ENCODE data around the gene COL16A1.

Gene COL16A1

DNA sequence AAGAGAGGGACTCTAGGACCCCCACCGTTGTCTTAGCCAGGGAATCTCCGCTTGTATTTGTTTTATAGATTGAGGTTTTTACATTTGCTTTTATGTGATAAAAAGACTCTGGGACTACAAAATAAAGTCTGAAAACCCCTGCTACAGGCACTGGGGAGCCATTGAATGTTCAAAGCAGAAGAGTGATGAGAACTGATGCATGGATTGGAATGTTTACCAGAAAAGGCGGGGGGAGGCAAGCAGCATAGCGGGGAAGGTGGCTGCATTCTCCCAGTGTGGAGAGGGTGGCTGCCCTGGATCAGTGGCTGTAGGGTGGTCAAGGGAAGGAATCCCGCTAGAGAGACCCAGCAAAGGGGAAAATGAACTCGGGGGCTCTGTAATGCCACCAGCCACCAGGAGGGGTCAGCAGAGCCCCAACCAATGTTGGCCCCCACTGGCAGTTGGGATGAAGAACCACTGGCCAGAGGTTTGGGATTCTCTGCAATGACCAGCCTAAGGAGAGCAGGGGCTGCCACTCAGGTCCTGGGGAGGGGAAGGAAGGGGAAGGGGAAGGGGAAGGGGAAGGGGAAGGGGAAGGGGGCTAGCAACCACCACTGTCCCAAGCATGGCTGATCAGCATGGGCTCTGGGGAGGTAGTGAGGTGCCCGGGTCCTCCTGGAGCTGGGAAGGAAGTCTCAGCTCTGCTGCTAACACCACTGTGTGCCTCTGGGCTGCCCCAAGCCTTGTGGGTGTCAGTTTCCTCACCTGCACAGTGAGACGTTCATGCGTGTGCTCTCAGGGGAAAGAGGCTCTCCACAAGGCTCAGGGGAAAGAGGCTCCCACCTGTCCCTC, 40.0 kb downstream of the COL16A1 start:
- peak; percentile 65 for DNase-seq

DNA sequence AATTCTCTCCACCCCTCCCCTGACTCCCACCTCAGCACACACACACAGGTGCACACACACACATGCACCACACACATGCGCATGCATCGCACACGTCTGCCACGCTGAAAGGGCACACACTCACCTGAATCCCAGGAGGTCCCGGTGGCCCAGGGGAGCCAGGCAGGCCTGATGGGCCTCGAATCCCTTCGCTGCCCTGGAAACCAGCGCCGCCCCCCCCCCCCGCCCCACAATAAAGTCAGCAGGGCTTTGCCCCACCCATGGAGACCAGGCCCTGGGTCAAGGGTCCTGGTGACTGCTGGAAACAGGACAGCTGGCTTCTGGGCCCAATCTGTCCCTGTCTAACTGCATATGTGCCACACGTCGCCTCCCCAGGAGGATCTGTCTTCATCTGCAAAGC, 41.4 kb downstream of the COL16A1 start:
- DNase-seq, result no peak

DNA sequence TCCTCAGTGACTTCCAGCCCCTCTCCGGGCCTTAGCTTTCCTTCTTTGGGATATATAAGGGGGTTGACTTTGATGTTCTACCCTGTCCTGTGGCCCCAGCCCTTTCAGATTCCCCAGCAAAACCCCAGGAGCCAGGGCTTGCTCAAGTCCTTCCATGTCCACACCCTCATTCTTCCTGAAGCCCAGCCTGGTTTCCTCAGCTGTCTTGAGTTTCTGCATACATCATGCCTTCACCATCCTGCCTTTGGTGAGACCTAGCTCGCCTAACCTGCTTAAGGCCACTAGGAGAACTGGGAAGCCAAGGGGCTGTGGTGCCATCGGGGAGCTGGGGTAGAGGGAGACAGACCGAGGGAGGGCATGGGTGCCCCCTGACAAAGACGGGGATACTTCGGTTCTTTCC, 42.0 kb downstream of the COL16A1 start:
- DNase-seq, result no peak

DNA sequence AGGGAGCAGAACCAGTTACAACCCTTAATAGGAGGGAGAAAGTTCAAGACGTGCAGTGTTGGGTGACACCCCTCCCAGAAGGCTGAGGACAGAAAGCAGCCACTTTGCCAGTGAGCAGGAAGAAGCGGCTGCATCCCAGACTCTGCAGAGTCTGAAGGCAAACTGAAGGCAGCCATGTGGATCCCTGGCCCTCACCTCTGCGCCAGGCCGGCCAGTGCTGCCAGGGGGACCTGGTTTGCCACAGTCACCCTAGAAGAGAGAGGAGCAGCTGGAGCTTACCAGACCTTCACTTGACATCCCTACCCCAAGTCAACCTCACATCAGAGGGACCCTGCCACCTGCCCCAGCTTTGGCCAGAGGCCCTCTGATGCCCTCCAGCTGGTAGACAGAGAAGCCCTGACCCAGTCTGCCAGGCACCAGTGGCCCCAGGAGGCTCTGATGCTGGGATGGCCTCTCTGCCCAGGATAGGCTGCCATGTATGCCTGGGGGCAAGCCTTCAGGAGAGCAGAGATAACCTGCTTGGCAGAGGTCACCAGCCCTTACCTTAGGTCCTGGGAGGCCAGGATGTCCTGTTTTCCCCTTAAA, 42.9 kb downstream of the COL16A1 start:
- no peak for DNase-seq

DNA sequence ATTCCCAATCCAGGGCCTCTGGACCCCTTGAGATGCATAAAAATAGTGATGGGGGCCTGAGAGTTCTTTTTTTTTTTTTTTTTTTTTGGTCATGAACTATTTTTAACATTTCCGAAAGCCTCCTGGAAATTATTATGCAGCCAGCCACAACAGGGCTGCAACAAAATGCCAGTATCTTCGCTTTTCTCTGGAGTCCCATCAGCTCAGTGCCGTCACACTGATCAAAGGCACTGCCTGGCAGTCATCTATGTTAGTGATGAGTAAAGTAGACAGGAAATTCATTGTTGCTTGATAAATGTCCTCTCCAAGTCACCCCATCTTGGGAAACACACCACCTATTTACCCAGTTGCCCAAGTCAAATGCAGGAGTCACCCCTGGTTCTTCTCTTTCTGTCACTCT, 43.9 kb downstream of the COL16A1 start:
- no peak for DNase-seq

DNA sequence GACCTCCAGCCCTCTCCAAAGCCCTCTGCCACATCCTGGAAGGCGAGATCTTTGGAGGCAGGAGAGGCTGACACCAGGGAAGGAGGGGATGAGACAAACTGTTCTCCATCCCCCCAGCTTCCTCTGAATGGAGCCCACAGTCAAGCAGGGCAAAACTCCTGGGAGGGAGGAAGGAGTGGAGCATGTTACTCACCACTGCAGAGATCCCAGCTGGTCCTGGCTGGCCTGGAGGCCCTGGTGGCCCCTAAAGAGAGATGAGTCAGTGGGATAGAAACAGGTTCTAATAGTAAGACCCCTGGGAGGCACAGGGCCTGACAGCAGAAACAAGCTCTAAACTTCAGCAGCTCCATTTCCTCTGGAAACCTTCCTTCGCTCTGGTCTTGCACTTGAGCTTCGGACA, 45.1 kb downstream of the COL16A1 start:
- no peak for DNase-seq

DNA sequence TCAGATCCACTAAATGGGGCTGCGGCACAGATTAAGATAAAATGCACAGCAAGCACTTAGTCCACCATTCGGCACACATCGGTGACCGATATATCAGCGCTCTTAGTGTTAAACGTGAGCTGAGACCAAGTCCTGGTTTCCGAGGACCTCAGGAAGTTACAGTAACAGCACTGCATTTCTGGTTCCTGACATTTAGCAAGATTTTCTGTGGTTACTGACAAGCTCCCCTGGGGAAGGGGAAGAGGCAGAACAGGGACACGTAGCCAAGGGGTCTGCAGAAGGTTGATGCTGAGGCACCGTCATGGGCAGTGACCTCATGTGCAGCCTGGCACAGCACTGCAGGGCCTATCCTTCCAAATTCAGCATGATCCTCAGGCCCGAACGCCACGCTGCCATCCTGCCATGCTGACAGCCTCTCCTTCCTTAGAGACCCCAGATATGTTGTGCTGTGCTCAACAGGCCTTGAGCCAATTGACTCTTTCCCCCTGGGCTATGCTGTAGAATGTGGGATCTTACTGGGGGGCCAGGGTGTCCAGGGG, 45.8 kb downstream of the COL16A1 start:
- no peak for DNase-seq

DNA sequence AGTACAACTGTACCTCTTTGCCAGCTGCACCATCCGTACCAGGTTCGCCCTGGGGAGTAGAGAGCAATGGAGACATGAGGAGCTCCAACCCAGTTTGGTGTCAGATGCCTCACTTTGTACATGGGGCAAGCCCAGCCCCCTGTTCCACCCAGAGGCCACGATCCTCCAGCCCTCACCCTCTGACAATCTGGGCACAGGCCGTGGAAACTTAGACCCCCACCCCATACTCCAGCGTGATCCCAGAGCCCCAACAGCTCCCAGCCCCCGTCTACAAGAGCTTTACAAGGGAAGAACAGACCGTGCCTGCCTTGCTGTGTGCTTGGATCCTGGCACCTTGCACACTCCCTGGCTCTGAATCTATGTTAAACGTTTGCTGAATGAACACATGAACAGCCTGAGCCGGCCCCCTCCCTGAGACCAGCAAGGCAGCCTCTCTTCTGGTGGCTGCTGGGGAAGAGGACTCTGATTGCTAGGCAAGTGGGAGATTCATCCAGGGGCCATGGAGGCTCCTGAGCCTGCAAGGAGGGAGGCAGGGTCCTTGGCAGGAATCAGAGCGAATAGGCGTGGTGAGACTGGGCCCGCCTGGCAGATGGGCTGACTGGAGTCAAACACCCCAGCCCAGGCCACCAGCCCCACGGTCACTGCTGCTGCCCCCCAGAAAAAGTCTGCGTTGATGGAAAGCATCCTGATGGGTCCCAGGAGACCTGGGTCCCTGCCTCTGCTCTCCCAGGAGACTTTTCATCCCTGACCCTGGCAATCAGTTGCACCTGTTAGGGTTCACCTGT, 46.6 kb downstream of the COL16A1 start:
- no peak for DNase-seq

DNA sequence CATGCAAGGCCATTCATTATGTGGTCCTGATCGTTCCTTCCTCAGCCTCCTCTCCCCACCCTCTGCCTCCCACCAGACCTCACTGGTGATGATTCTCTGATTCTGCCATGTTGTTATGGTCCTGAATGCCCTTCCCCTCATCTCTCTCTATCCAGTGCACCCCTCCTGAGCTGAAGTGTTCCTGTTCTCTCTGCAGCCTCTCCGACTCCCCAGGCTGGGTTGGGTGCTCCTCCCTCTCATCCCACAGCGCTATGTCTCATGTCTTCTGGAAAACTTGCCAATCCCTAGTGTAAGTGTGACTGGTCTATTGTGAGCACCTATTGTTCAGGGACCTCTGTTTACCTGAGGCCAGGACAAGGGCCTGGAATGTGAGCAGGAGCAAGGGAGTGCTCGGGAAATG, 48.1 kb downstream of the COL16A1 start:
- no peak for DNase-seq

DNA sequence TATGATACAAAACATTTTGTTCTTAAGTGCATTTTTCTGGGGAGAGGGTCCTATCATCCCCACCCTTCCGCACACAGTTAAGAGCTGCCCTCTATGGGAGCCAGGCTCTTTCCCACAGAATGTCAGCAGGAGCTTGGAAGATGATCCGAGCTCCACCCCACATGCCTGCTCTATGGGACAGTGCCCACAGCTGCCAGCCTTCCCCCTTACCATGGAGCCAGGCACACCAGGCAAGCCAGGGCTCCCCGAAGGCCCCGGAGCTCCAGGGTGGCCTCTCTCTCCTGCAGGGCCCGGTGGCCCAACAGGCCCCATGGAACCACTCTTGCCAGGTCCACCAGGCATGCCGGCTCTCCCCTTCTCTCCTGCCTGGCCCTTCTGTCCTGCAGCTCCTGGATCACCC, 48.7 kb downstream of the COL16A1 start:
- DNase-seq, result no peak

DNA sequence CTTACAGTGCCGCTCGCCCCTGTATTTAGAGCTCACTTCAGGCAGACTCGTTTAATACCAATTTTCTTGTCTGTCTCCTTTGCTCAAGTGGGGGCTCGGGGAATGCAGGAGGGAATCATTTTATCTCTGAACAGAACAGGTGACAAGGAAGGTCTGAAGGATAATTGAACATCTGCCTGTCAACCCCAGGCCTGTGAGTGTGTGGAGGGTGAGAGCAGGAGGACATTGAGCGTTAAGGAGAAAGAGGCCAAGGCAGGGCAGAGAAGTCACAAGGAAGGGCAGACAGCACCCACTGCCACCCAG, 49.4 kb downstream of the COL16A1 start:
- no peak for DNase-seq

DNA sequence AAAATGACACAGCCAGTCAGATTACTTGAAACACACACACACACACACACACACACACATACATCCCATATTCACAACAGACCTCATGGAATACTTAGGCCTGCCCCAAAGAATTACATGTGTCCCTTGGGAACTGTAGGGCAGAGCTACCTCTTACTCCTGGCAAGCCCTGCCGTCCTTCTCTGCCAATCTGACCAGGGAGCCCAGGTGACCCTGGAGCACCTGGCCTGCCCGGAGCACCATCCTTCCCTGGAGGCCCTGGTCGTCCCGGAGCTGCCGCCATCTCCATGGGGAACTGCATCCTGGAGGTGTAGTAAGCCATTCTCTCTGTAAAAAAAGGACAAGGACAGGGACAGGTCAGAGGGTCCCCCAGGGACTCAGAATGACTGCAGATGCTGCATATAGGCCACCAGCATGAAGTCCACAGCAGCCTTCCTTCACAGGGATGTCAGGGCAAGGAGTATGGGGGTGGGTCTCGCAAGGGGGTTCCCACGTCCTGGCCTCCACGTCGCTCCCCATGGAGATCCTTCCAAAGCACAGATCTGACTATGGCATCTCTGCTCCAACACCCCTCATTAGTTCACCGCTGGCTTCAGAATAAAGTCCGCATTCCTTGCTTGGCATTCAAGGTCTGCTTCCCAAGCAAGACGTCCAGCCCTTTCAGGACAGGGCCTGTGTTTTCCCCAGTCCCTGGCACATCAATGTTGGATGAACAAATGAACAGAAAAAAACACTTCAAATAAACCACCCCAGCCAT, 49.9 kb downstream of the COL16A1 start:
- DNase-seq, result no peak

DNA sequence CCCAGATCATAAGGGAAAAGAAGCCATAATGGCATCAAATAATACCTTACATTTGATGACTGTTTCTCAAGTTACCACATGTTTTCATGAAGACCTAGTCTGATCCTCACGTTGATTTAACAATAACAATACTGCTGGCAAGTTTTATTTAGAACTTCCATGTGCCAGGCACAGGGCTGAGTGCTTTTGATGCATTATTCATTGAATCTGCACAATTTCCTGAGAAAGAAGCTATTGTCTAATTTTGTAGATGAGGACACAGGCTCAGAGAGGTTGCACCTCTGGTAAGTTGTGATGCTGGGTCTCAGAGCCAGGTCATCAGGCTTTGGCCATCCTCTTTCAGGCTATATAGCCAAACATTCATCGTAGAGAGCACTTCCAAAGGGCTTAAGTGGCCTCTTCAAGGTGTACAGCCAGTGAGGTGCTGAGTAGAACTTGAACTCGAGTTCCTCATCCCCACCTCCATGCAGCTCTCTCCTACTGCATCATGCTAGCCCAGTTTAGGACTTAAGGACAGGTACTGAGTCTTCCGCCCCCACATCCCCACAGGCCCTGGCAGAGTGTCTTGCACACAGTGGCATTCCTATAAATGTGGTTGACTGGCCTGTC, 50.8 kb downstream of the COL16A1 start:
- no peak for DNase-seq

DNA sequence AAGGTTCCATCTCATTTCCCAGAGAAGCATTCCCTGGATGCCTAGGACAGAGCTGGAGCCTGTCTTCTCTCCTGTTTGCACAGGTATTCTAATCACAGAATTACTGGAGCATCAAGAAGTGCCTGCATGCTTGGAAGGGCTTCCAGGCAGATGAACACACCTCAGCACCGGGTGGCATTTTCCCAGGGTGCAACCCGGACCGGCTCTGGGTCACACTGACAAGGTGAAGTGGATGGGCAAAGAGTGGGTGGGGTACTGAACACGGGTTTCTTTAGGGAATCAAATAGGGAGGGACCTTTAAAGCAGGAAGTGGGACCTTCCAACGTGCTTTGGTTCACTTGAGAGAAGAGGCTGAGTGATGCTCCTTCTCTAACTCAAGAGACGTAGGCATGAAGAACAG, 52.1 kb downstream of the COL16A1 start:
- no peak for DNase-seq

DNA sequence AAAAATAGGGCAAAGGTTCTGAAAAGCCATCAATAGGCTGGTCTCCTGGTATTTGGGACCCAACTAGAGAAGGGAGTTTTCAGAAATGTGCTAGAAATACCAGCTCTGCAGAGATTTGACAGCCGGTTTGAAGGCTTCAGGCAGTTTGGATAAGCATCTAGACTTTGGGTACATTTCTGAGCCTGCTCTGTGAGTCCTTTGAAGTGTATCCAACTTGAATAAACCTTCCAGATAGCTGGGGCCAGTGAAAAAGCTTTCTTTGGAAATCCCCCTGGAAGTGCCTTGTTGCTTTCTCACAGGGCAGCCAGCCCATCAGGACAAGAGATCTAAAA, 52.8 kb downstream of the COL16A1 start:
- no peak for DNase-seq

DNA sequence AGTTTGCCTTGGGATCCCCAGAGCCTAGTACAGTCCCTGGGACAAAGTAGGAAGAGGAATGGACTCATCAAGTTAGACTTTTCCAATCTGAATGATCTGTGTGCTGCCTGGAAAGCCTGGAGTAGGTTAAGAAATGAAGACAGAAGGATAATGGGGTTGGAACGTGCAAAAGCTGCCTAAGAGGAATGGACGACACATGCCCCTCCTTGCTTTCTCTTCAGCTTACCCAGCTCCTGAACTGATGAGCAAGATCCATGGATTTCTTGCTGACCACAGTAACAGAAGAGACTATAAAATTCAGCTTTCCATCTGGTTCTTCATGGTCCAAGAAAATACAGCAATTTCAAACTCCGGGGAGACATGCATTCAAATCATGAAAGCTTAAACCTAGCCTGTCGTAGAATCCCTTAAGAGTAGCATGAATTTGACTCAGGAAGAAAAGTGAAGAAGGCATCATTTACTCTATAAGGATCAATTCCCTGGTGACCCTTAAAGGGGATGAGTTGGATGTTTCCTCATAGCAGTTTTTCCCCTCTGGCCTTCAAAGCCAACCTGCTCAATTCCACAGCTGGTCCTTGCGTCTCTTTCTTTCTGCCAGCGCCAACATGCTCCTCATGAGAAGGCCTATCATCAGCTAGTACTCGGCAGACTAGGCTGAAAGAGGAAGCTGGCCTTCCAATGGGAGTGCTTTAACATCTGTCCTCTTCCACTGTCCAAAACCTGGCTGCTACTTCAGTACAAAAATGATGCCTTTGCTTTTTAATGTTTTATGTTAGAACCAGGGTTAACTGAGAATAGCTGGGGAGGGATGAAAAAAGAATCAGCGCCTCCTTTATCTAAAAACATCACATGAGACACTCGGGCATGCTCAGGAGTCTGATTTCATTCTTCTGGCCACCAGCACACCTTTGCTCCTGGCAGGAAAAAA, 53.4 kb downstream of the COL16A1 start:
- no peak for DNase-seq

DNA sequence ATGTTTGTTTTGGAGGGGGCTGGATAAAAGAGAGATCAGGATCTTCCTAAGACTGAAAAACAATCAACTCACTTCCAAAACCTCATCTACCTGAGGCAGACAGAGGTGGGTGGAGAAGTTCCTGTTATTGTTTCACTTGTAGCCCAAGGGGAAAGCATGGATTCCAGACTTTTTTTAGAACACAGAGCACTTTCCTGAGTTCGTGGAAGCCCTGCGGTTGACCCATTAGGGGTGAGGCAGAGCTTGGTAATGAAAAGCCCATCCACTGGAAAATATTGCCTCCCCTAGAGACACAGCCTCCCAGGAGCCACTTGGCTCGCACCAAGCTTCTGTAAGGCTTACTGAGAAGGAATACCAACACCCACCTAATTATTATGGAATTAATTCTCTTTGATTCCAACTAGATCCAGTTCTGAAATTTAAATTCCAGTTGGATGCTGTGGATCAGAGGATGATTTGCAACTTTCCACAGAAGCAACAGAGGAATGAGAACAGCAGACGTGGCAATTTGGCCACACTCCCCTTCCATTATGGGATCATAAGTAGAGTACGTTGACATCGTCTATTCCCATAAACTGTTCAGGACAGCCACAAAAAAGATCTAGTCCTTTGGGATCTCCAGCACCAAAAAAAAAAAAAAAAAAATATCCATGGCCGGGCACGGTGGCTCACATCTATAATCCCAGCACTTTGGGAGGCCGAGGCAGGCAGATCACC, 55.0 kb downstream of the COL16A1 start:
- no peak for DNase-seq

DNA sequence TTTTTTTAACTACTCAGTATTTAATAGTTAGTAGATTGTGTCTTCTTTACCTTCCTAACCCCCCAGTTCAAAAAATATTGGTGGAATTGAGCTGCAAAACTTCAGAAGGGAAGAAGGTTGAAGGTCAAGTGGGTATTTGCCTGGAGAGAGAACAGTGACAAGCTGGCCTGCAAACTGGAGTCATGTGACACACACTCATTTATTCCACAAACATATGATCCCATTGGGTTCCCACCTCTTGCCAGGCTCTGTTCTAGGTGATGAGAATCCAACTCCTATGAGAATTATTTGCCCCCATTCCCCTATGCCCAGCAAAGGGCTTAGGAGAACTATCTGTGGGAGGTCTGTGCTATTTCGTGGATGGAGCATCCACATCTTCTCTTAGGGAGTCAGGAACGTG, 55.6 kb downstream of the COL16A1 start:
- DNase-seq, result no peak

DNA sequence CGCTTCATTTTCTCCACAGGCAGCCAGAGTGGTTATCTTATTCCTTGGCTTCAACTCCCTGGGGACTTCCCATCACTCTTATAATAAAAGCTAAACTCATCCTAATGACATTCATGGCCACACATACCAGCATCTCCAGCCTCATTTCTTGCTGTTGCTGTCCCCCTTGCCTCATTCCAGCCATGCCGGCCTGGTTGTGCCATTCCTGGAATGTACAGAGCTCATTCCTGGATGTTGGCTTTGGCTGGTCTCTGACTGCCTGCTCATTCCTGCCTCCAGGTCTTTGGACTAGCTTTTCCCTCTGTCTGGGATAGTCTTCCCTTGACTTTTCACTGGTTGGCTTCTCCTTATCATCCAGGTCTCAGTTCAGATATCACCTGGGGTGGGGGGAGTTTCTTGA, 56.7 kb downstream of the COL16A1 start:
- no peak for DNase-seq

DNA sequence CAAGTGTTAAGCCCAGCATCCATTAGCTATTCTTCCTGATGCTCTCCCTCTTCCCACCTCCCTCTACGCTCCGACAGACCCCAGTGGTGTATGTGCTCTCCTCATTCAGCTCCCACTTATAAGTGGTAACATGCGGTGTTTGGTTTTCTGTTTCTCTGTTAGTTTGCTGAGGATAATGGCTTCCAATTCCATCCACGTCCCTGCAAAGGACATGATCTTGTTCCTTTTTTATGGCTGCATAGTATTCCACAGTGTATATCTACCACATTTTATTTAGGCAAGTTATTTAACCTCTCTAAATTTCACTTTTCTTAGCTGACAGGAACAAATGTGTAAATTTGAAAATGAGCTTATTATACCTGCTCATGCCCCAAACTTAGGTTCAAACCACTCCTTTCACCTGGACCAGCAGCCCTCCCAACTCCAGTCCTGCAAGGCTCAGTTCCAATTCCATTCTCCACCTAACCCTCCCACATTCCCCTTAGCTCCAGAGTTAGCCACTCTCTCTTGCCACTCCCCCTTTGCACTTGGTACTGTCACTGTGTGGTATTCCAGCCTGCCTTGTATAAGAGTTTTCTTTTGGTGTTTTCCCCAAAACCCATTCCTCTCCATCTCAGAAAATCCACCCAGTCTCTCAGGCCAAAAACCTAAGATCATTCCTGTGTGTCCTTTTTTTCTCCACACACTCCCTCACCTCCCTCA, 57.4 kb downstream of the COL16A1 start:
- DNase-seq, result no peak

DNA sequence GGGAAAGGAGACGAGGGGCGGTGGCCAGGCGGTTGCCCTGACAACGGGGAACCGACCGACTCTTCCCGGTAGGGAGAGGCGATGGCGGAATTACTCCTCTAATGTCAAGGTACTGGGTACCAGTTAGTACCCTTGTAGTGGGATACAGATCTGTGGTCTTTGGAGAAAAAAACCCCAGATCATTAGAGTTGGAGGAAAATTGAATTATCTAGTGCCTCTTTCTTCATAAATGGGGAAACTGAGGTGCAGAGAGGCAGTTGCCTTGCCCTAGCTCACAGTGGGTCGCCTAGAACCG, 58.6 kb downstream of the COL16A1 start:
- DNase-seq, result no peak

Data from hematopoietic multipotent progenitor cell treated with erythropoietin and hydrocortisone succinate and interleukin-3 and kit ligand, for 6 days (in vitro differentiated cells).